A673 (cell line): Measurements from ENCODE around the gene STX18.

Experiments
- EZH2 ChIP-seq: fragments of 200-600 bp; sonication (generic); IDR thresholded peaks from 2 replicates; pipeline ENCODE4 v1.6.1; 2017; ENCODE audit warnings: borderline replicate concordance, low read depth, mild to moderate bottlenecking, mixed read lengths, antibody characterized with exemption, low read length; ENCODE audit not compliant: poor library complexity, severe bottlenecking
- TF ChIP-seq, protein P1 (sequence below): fragments of 300-800, 200-600 bp; sonication (generic); conservative IDR thresholded peaks from 2 replicates; pipeline ENCODE4 v1.5.1; 2017; ENCODE audit warnings: low read depth, mild to moderate bottlenecking, antibody characterized with exemption, low read length, moderate library complexity, mixed read lengths

DNA sequence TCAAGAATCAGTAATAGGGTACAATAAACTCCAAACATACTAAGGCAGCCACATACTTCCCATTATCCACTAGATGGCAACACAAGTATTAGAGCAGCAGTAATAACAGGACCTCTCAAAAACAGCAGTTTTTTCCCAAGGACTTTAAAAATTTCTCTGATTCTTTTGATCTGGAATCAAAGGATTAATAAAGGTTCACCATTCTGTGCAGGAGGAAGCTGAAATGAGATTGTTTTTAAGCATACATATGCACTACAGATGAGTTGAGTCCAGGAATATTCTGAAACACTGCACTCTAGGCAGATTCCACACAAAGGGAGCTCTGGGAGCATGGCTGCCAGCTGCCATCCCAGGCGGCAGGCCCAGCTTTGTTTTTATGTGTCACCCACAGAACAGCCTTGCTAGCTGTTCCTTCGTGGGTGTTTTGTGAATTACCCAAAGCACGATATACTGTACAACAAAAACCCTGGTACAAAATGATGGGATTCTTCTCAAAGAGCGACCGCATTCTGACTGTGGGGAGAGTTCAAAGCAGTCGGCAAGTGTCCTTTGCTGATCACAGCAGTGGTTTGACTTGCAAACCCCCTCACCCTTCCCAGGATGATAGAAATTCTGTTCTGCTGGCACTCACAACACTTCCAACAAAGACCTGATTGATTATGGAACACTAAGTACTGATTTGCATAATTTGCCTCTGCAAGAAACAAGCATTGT is 61.0 kb downstream of the STX18 start:
- TF ChIP-seq EZH2: no peak
- TF ChIP-seq, protein P1, sequence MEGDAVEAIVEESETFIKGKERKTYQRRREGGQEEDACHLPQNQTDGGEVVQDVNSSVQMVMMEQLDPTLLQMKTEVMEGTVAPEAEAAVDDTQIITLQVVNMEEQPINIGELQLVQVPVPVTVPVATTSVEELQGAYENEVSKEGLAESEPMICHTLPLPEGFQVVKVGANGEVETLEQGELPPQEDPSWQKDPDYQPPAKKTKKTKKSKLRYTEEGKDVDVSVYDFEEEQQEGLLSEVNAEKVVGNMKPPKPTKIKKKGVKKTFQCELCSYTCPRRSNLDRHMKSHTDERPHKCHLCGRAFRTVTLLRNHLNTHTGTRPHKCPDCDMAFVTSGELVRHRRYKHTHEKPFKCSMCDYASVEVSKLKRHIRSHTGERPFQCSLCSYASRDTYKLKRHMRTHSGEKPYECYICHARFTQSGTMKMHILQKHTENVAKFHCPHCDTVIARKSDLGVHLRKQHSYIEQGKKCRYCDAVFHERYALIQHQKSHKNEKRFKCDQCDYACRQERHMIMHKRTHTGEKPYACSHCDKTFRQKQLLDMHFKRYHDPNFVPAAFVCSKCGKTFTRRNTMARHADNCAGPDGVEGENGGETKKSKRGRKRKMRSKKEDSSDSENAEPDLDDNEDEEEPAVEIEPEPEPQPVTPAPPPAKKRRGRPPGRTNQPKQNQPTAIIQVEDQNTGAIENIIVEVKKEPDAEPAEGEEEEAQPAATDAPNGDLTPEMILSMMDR: peak; percentile 65
